Colonic mucosa (tissue), 4 donors: Measurements from ENCODE around the gene GAS7. TPM values are rescaled to one million over a fixed set of nuclear protein-coding genes. Genes with fewer than 3 reads are reported as not detected.
A peak's percentile ranks its signal among the peaks of the same experiment; 100 is the strongest.

ENCODE experiments used
- DNase-seq: peaks from one replicate; pipeline ENCODE4 v3.0.0-alpha.2; 2020
- H3K27ac ChIP-seq: fragments of 200-600 bp; one replicate; pipeline ENCODE4 v1.8.0; 2021
- H3K27me3 ChIP-seq: fragments of 200-600 bp; one replicate; pipeline ENCODE4 v1.8.0; 2021
- H3K36me3 ChIP-seq: fragments of 200-600 bp; one replicate; pipeline ENCODE4 v1.8.0; 2021
- H3K4me1 ChIP-seq: fragments of 200-600 bp; one replicate; pipeline ENCODE4 v1.8.0; 2021; ENCODE audit warnings: mild to moderate bottlenecking
- H3K4me3 ChIP-seq: fragments of 200-600 bp; one replicate; pipeline ENCODE4 v1.8.0; 2021
- H3K9ac ChIP-seq, 2 donors: one replicate each; pipeline ENCODE4 v1.7.0; 2013; ENCODE audit warnings: control low read depth in 2 of 2, low read depth in 2 of 2, low read length in 2 of 2
- H3K9me3 ChIP-seq: fragments of 200-600 bp; one replicate; pipeline ENCODE4 v1.8.0; 2021
- intact Hi-C: fragments of 100-400 bp; cut with DNase I; formaldehyde crosslinking; loops from one replicate; pipeline ENCODE4 v1.14.1; 2022
- total RNA-seq, 2 donors: library from RNA; stranded (reverse); fragmentation: NEBNext Ultra II Directional in 1 of 2; extraction: Animal tissue kit (Norgen Biotek cat#: 25700) in 1 of 2; gene quantifications; one replicate each; pipeline ENCODE4 v1.2.1, GENCODE V29; 2021
- TF ChIP-seq, protein P1 (sequence below): fragments of 200-600 bp; IDR thresholded peaks from one replicate; pipeline ENCODE4 v1.8.0; 2022; ENCODE audit warnings: antibody characterized with exemption, mild to moderate bottlenecking
- donor health status: healthy.
- donor health status: DM: no; HTN: no; CAD: no.
- donor health status: DM: no; HTN: no; CAD: no.

GAS7 gene
- total RNA-seq, 2 donors from 2014 or later, result 4.7 to 17.0 TPM

DNA sequence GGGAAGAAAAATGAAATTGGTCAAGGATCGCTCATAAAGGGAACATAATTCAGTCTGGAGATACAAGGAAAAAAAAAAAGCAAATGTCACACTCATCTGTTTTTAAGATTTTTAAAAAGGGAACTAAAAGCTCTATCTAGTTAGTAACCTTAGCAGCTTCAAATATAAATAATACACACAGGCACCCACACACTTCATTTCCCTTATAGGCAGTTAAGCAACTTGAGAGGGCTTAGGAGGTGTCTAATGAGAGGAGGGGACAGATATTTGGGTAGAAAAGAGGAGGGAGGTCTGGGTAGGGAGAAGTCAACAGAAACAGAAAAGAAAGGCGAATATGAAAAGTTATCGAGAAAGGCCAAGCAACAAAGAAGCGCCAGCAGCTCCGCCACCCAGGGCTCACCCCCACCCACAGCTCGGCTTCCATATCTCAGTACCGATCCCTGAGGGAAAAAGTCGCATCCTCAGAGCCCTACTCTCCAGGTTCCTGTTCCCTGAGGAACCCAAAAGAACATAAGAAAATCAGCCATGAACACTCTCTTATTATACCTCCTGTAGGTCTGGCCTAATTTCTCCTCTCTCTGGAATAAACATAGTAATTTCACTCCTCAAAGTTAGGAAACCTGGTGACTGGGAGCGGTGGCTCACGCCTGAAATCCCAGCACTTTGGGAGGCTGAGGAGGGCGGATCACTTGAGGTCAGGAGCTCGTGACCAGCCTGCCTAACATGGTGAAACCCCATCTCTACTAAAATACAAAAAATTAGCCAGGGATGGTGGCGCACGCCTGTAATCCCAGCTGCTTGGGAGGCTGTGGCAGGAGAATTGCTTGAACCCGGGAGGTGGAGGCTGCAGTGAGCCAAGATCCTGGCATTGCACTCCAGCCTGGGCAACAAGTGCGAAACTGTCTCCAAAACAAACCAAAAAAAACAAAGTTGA is 223.7 kb downstream of the GAS7 start:
- DNase-seq, result no peak
- H3K9me3 ChIP-seq, result no peaks in the 10 kb centered on the region
- TF ChIP-seq, protein P1, sequence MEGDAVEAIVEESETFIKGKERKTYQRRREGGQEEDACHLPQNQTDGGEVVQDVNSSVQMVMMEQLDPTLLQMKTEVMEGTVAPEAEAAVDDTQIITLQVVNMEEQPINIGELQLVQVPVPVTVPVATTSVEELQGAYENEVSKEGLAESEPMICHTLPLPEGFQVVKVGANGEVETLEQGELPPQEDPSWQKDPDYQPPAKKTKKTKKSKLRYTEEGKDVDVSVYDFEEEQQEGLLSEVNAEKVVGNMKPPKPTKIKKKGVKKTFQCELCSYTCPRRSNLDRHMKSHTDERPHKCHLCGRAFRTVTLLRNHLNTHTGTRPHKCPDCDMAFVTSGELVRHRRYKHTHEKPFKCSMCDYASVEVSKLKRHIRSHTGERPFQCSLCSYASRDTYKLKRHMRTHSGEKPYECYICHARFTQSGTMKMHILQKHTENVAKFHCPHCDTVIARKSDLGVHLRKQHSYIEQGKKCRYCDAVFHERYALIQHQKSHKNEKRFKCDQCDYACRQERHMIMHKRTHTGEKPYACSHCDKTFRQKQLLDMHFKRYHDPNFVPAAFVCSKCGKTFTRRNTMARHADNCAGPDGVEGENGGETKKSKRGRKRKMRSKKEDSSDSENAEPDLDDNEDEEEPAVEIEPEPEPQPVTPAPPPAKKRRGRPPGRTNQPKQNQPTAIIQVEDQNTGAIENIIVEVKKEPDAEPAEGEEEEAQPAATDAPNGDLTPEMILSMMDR, result no peak
- H3K27me3 ChIP-seq, result no peaks in the 10 kb centered on the region
- H3K9ac ChIP-seq, result no peak overlapping the region
- no peaks in the 10 kb centered on the region for H3K4me1 ChIP-seq
- no peaks in the 10 kb centered on the region for H3K36me3 ChIP-seq
- intact Hi-C loops, result no loop called here
- no peak overlapping the region for H3K27ac ChIP-seq
- no peak overlapping the region for H3K4me3 ChIP-seq

DNA sequence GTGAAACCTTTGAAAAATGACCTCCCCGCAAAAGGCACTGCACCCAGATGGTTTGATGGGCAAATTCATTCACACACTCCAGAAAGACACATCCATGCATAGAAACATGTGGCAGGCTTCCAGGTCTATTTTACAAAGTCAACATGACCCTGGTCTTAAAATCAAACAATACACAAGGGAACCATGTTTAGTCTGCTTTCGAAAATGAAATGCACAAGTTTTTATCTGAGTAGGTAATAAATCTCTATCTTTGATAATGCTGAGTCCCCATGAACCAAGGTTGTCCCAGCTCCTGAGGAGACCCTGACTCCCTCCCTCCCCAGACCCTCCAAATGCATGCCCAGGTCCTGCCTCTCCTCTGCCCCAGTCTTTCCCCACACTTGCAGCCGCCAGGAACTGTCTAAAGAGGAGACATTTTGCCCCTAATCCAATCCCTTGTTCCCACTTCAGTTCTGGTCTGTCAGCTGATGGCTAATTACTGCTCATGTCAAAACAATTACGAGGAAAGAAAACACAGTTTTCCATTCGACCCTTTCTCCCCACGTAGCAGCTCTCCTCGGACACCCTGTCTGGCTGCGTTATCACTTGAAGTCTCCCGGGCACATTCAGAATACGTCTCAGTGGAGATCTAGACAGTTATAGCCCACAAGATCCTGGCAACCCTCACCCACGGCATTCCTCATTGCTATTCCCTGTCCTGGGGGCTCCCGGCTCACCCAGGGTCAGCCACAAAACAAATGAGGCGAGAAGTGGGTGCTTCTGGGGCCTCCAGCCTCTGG is 224.5 kb downstream of the GAS7 start:
- no peak overlapping the region for H3K4me3 ChIP-seq
- no peak for DNase-seq
- H3K4me1 ChIP-seq, result no peaks in the 10 kb centered on the region
- no peaks in the 10 kb centered on the region for H3K9me3 ChIP-seq
- TF ChIP-seq, protein P1, result no peak
- intact Hi-C loops, result no loop called here
- no peak overlapping the region for H3K9ac ChIP-seq
- H3K27me3 ChIP-seq, result no peaks in the 10 kb centered on the region
- no peak overlapping the region for H3K27ac ChIP-seq
- no peaks in the 10 kb centered on the region for H3K36me3 ChIP-seq

- no peaks in the 10 kb centered on the region for H3K36me3 ChIP-seq
- H3K9me3 ChIP-seq, result no peaks in the 10 kb centered on the region
- TF ChIP-seq, protein P1, result no peak
- intact Hi-C loops, result no loop called here
- no peak overlapping the region for H3K9ac ChIP-seq
- DNase-seq, result peak; percentile 66
- no peaks in the 10 kb centered on the region for H3K4me1 ChIP-seq
- no peaks in the 10 kb centered on the region for H3K27me3 ChIP-seq
- no peak overlapping the region for H3K4me3 ChIP-seq
- no peak overlapping the region for H3K27ac ChIP-seq
Measured at GRCh38 chr17:9971991-9972390, 226.4 kb downstream of the GAS7 start.

DNA sequence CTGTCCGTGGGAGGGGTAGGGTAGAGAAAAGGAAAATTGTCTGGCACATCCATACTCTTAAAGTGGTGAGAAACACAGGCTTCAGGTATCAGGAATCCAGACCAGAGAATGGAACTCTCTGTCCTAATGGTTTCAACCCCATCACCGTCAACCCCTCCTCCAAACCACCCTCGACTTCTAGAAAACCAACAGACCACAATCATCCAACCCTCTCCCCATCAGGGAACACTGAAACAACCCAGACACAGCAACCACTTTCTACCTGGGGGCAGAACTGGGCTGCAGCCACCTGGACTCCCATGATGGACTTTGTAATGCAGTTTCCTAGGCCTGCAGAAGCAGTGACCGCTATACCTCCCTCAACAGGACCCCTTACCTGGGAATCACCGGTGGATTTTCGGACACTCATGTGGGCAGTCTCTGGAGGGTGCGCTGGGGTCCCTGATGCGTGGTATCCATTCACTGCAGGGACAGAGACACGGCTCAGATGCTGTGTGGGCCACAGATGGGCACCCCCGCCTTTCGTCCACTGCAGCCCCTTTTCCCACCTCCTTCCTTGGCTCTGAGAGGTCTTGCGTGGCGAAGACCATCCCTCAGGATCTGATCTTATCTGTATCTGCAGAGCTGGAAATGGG is 229.0 kb downstream of the GAS7 start:
- no peaks in the 10 kb centered on the region for H3K27me3 ChIP-seq
- H3K4me3 ChIP-seq, result no peak overlapping the region
- H3K9me3 ChIP-seq, result no peaks in the 10 kb centered on the region
- H3K36me3 ChIP-seq, result no peaks in the 10 kb centered on the region
- DNase-seq, result no peak
- H3K4me1 ChIP-seq, result no peaks in the 10 kb centered on the region
- no peak overlapping the region for H3K27ac ChIP-seq
- intact Hi-C loops, result no loop called here
- TF ChIP-seq, protein P1, result no peak
- H3K9ac ChIP-seq, result no peak overlapping the region

DNA sequence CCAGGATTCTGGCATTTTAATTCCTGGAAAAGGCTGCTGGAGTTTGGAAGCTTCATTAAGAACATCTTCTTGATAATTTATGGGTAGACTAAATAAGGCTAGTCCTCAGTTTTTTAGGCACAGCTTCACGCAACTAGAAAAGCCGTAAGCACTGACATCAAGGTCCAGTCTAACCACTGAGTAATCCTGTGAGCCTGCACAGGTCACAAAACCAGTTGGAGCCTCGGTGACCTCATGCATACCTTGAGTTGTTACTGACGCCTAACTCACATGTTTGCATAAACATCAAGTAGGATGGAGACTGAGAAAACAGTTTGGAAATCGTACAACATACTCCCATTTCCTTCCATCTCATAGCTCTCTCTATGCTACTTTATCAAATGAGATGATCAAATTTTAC is 229.5 kb downstream of the GAS7 start:
- no peak overlapping the region for H3K9ac ChIP-seq
- H3K9me3 ChIP-seq, result no peaks in the 10 kb centered on the region
- no peaks in the 10 kb centered on the region for H3K36me3 ChIP-seq
- TF ChIP-seq, protein P1, result no peak
- DNase-seq, result no peak
- H3K4me3 ChIP-seq, result no peak overlapping the region
- H3K27me3 ChIP-seq, result no peaks in the 10 kb centered on the region
- intact Hi-C loops, result no loop called here
- no peaks in the 10 kb centered on the region for H3K4me1 ChIP-seq
- no peak overlapping the region for H3K27ac ChIP-seq
